HL-60 (cell line): ENCODE measurements around the gene IRAK2.
"Not testable (repeated sequence)": the region's sequence is repeated elsewhere in the genome, so short reads cannot be mapped to it uniquely, and the experiment has no call there.

Experiments
- DNase-seq, 2 experiments: peaks; one replicate each; pipeline ENCODE4 v3.0.0-alpha.2; 2010 to 2020; ENCODE audit warnings: low read depth in 1 of 2, low spot score in 1 of 2
- H3K27ac ChIP-seq: fragments of 250-450 bp; sonication (Bioruptor Pico); replicated peaks from 2 replicates; pipeline ENCODE4 v1.5.1; 2020; ENCODE audit warnings: mild to moderate bottlenecking, moderate library complexity
- H3K27me3 ChIP-seq: fragments of 250-450 bp; sonication (Bioruptor Pico); 2 replicates; pipeline ENCODE4 v1.5.1; 2021; ENCODE audit warnings: mild to moderate bottlenecking, moderate library complexity; ENCODE audit not compliant: insufficient read depth, poor library complexity, severe bottlenecking
- H3K4me3 ChIP-seq: replicated peaks from 2 replicates; pipeline ENCODE4 v1.5.1; 2011; ENCODE audit warnings: mild to moderate bottlenecking, control low read depth, low read length; ENCODE audit not compliant: insufficient read depth
- CTCF ChIP-seq: IDR thresholded peaks from one replicate; pipeline ENCODE4 v1.5.1; 2011; ENCODE audit warnings: low read length, control low read depth, inconsistent platforms; ENCODE audit not compliant: insufficient read depth
- GABPA ChIP-seq: IDR thresholded peaks from 2 replicates; pipeline ENCODE4 v1.6.1; 2012; ENCODE audit warnings: low read depth
- POLR2AphosphoS5 ChIP-seq: IDR thresholded peaks from 2 replicates; pipeline ENCODE4 v1.6.1; 2012; ENCODE audit warnings: low read depth
- REST ChIP-seq: IDR thresholded peaks from 2 replicates; pipeline ENCODE4 v1.6.1; 2012; ENCODE audit warnings: low read depth; ENCODE audit not compliant: insufficient replicate concordance
- SPI1 ChIP-seq: IDR thresholded peaks from 2 replicates; pipeline ENCODE4 v1.6.1; 2012; ENCODE audit warnings: low read depth, mild to moderate bottlenecking, borderline replicate concordance

The IRAK2 gene

GRCh38 chr3:10160346-10160745, 4.4 kb upstream of the IRAK2 start:
- no peak overlapping the region for H3K27ac ChIP-seq
- TF ChIP-seq CTCF (no peak), POLR2AphosphoS5 (no peak), REST (no peak), GABPA (no peak), SPI1 (no peak)
- no peak for DNase-seq
- no peak overlapping the region for H3K4me3 ChIP-seq
- H3K27me3 ChIP-seq = no peaks in the 10 kb centered on the region

- Histone ChIP-seq H3K27me3 (no peaks in the 10 kb centered on the region), H3K4me3 (no peak overlapping the region), H3K27ac (no peak overlapping the region)
- no peak for TF ChIP-seq REST
- no peak for TF ChIP-seq CTCF
- TF ChIP-seq SPI1 = no peak
- no peak for TF ChIP-seq POLR2AphosphoS5
- no peak for TF ChIP-seq GABPA
- DNase-seq = no peak
These were observed 3.8 kb upstream of the IRAK2 start for GRCh38 chr3:10160925-10161324.

GRCh38 chr3:10162185-10162584, 2.5 kb upstream of the IRAK2 start:
- DNase-seq = peak in 1 of 2 experiments; percentile 46
- H3K27ac ChIP-seq = no peak overlapping the region
- H3K4me3 ChIP-seq = no peak overlapping the region
- TF ChIP-seq REST (no peak), SPI1 (peak; percentile 17; the same call in 1 of the 2 replicates)
- H3K27me3 ChIP-seq = no peaks in the 10 kb centered on the region

GRCh38 chr3:10164201-10164545, 546 bp upstream of the IRAK2 start:
- not testable (repeated sequence) for H3K4me3 ChIP-seq, DNase-seq, H3K27me3 ChIP-seq, H3K27ac ChIP-seq
